Urinary bladder (tissue), 4 donors: ENCODE data around the gene AEBP1. TPM values are rescaled to one million over a fixed set of nuclear protein-coding genes. Genes with fewer than 3 reads are reported as not detected.

Source experiments
- DNase-seq: peaks from one replicate; pipeline ENCODE4 v3.0.0-alpha.2; 2015; ENCODE audit errors: extremely low spot score
- H3K27ac ChIP-seq: one replicate; pipeline ENCODE4 v1.5.1; 2013; ENCODE audit warnings: low read depth, mild to moderate bottlenecking, moderate library complexity
- H3K36me3 ChIP-seq: one replicate; pipeline ENCODE4 v1.6.1; 2013; ENCODE audit warnings: mild to moderate bottlenecking, moderate library complexity; ENCODE audit not compliant: insufficient read depth
- H3K4me1 ChIP-seq: one replicate; pipeline ENCODE4 v1.6.1; 2013; ENCODE audit warnings: mild to moderate bottlenecking, moderate library complexity; ENCODE audit not compliant: insufficient read depth
- H3K4me3 ChIP-seq: one replicate; pipeline ENCODE4 v1.5.1; 2013; ENCODE audit warnings: low read depth, low read length
- WGBS: extraction: QIAGEN DNeasy Blood & Tissue Kit; methylation state at CpG from one replicate; pipeline ENCODE4 v1.1.7; 2013; 5-methylcytosine and 5-hydroxymethylcytosine counted together
- polyA plus RNA-seq: library from polyadenylated mRNA; stranded (reverse); fragments of 200-250 nt; gene quantifications from one replicate; pipeline ENCODE4 v1.2.3, GENCODE V29; 2013
- total RNA-seq: library from RNA; depleted of rRNA; stranded (reverse); fragments of >200 nt; gene quantifications from one replicate; pipeline ENCODE4 v1.2.3, GENCODE V29; 2014
- donor health status: healthy with polysubstance abuse.
- donor health status: healthy.

Gene AEBP1
- total and polyA plus RNA-seq, 2 donors = 57.2 to 247 TPM

DNA sequence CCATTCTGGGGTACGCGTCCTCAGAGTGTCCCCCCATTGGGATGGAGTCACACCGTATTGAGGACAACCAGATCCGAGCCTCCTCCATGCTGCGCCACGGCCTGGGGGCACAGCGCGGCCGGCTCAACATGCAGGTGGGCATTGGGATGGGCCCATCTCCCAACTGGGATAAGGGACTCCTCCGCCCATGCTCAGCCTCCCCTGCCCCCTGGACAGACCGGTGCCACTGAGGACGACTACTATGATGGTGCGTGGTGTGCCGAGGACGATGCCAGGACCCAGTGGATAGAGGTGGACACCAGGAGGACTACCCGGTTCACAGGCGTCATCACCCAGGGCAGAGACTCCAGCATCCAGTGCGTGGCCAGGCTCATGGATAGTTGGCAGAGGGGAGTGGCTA is 5.8 kb downstream of the AEBP1 start:
- Histone ChIP-seq H3K4me3 (no peak overlapping the region), H3K27ac (no peak overlapping the region), H3K4me1 (no peaks in the 10 kb centered on the region), H3K36me3 (no peaks in the 10 kb centered on the region)
- no peak for DNase-seq
- 94% methylated on average over 18 of the region's 18 CpGs for WGBS

DNA sequence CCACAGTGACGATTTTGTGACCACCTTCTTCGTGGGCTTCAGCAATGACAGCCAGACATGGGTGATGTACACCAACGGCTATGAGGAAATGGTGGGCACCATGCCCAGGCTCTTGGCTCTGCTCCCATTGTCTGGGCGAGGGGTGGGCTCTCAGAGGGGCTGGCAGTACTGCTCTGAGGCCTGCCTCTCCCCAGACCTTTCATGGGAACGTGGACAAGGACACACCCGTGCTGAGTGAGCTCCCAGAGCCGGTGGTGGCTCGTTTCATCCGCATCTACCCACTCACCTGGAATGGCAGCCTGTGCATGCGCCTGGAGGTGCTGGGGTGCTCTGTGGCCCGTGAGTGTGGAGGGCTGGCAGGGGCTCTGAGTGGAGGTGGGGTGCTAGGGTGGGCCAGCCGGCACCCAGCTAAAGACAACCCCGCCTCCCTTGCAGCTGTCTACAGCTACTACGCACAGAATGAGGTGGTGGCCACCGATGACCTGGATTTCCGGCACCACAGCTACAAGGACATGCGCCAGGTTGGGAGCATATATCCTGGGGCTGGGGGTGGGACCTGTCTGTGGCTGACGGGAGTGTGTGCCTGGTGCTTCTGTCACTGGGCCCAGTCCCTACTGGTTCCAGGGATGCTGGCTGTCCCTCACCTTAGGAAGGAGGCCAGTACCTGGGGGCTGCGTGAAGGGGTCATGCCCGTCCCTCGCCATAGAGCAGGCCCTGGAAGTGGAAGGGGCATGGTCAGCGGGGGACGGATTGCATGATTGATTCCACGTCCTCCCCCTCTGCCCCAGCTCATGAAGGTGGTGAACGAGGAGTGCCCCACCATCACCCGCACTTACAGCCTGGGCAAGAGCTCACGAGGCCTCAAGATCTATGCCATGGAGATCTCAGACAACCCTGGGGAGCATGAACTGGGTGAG is 6.8 kb downstream of the AEBP1 start:
- H3K4me1 ChIP-seq = no peaks in the 10 kb centered on the region
- H3K36me3 ChIP-seq = no peaks in the 10 kb centered on the region

DNA sequence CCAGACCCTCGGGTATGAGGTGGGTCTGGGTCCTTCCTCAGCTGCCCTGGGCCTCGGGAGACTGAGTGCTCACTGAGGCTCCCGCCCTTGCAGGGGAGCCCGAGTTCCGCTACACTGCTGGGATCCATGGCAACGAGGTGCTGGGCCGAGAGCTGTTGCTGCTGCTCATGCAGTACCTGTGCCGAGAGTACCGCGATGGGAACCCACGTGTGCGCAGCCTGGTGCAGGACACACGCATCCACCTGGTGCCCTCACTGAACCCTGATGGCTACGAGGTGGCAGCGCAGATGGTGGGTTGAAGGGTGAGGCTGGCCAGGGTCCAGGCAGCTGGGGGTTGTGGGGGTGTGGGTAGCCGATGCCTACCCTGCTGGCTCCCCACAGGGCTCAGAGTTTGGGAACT is 7.6 kb downstream of the AEBP1 start:
- H3K36me3 ChIP-seq = no peaks in the 10 kb centered on the region
- no peak overlapping the region for H3K27ac ChIP-seq
- no peaks in the 10 kb centered on the region for H3K4me1 ChIP-seq
- no peak for DNase-seq
- 84% methylated on average over 16 of the region's 16 CpGs for WGBS
- H3K4me3 ChIP-seq = no peak overlapping the region

More for the DNA sequence above, 6.8 kb downstream of the AEBP1 start:
- WGBS = 74% methylated on average over 27 of the region's 27 CpGs
- H3K27ac ChIP-seq = no peak overlapping the region
- no peak for DNase-seq
- H3K4me3 ChIP-seq = no peak overlapping the region

DNA sequence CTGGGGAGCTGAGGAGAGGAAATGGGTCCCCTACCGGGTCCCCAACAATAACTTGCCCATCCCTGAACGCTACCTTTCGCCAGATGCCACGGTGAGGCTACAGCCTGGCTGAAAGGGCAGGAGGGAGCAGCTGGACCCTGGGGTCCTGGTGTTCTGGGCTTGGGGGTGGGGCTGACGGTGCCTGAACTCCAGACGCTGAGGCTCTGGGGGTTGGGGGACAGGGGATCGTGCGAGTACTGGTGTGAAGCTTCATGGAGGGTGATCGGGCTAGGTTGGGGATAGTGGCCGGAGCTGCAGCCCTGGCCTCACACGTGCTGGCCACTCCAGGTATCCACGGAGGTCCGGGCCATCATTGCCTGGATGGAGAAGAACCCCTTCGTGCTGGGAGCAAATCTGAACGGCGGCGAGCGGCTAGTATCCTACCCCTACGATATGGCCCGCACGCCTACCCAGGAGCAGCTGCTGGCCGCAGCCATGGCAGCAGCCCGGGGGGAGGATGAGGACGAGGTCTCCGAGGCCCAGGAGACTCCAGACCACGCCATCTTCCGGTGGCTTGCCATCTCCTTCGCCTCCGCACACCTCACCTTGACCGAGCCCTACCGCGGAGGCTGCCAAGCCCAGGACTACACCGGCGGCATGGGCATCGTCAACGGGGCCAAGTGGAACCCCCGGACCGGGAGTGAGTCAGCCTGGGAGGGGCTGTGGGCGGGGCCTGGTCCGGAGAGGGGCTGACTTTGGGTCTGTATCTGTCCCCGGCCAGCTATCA is 8.3 kb downstream of the AEBP1 start:
- Histone ChIP-seq H3K4me3 (no peak overlapping the region), H3K4me1 (no peaks in the 10 kb centered on the region), H3K27ac (no peak overlapping the region), H3K36me3 (no peaks in the 10 kb centered on the region)
- no peak for DNase-seq
- WGBS = 73% methylated on average over 41 of the region's 41 CpGs

DNA sequence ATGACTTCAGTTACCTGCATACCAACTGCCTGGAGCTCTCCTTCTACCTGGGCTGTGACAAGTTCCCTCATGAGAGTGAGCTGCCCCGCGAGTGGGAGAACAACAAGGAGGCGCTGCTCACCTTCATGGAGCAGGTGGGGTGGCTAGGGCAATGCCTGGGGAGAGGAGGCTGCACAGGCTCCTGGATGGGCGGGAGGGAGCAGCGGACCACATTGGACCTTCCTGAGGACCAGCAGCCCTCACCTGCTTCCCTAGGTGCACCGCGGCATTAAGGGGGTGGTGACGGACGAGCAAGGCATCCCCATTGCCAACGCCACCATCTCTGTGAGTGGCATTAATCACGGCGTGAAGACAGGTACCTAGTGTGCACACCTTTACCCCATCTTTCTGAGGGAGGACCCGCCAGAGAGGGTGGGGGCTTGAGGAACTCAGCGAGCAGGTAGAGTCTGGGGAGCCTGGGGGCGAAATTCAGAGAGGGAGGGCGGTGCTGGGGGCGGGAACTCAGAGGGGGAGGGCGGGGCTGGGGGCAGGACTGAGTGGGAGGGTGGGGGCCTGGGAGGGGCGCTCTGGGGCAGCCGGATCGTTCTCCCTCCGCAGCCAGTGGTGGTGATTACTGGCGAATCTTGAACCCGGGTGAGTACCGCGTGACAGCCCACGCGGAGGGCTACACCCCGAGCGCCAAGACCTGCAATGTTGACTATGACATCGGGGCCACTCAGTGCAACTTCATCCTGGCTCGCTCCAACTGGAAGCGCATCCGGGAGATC is 9.0 kb downstream of the AEBP1 start:
- 84% methylated on average over 34 of the region's 34 CpGs for WGBS
- H3K36me3 ChIP-seq = peaks cover 2% of the 10 kb centered on the region
- H3K4me1 ChIP-seq = no peaks in the 10 kb centered on the region
- no peak for DNase-seq
- no peak overlapping the region for H3K4me3 ChIP-seq
- H3K27ac ChIP-seq = no peak overlapping the region

DNA sequence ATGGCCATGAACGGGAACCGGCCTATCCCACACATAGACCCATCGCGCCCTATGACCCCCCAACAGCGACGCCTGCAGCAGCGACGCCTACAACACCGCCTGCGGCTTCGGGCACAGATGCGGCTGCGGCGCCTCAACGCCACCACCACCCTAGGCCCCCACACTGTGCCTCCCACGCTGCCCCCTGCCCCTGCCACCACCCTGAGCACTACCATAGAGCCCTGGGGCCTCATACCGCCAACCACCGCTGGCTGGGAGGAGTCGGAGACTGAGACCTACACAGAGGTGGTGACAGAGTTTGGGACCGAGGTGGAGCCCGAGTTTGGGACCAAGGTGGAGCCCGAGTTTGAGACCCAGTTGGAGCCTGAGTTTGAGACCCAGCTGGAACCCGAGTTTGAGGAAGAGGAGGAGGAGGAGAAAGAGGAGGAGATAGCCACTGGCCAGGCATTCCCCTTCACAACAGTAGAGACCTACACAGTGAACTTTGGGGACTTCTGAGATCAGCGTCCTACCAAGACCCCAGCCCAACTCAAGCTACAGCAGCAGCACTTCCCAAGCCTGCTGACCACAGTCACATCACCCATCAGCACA is 9.7 kb downstream of the AEBP1 start:
- Histone ChIP-seq H3K4me3 (no peak overlapping the region), H3K27ac (no peak overlapping the region), H3K36me3 (peaks cover 2% of the 10 kb centered on the region), H3K4me1 (no peaks in the 10 kb centered on the region)
- 89% methylated on average over 24 of the region's 24 CpGs for WGBS
- DNase-seq = no peak

DNA sequence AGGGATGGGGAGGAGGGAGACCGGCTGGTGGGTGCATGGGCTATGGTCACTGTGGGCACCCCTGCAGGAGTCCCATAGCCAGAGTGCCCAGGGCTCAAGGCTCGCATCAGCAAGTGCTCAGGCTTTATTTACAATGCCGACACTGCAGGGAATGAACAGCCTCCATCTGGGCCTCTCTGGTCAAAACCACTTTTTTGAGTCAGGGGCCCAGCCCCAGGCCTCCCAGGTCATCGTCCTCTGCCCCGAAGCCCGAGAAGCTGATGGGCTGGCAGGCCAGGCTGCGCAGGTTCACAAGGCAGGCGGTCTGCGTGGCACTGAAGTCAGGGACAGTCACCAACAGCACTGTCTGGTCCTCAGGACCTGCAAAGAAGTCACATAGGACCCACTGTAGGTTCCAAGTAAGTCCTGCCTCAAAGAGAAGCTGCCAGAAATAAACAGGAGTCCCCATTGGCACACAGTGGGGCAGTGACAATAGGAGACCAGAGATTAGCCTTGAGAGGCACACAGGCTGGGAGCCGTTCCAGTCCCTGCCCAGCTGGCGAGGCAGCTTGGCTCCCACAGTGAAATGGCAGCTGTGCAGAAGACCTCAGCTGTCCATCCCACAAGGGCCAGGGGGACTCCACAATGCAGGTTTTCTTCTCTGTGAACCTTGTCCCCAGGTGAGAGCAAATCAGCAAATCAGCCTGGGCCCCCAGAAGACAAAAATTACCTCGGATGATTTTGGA is 10.6 kb downstream of the AEBP1 start:
- Histone ChIP-seq H3K4me3 (no peak overlapping the region), H3K27ac (no peak overlapping the region), H3K4me1 (no peaks in the 10 kb centered on the region), H3K36me3 (peaks cover 2% of the 10 kb centered on the region)
- no peak for DNase-seq
- WGBS = 81% methylated on average over 12 of the region's 12 CpGs

DNA sequence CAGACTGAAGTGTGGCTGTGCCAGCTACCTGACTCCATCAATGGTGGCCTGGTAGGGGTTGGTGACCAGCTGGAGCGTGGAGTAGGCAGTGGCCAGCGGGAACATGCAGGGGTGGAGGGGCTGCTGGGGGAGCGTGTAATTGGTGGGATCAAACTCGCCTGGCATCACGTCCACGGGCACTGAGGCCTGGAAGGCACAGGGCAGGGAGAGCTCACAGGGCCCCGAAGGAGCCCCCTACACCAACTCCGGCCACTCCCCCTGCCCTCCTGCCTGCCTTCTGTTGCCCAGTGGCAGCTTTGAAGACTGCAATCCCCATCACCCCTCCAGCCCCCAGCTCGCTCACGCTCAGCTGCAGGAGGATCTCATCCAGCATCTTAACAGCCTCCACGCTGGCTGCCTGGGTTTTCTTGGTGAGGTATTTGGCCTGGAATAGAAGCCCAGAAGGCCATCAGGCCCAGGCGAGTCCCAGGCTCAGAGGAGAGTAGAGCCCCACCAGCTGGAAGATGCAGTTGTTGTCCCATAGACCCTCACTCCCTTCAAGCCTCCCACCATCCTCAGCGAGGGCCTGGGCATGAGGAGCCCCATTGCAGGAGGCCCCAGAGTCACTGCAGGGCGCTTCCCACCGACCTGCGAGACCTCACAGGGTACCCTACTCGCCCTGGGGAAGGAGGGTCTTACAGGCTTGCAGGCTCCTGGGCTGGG is 12.1 kb downstream of the AEBP1 start:
- DNase-seq = no peak
- WGBS = 83% methylated on average over 17 of the region's 17 CpGs
- H3K36me3 ChIP-seq = peaks cover 2% of the 10 kb centered on the region
- H3K4me3 ChIP-seq = no peak overlapping the region
- H3K4me1 ChIP-seq = no peaks in the 10 kb centered on the region
- H3K27ac ChIP-seq = no peak overlapping the region

DNA sequence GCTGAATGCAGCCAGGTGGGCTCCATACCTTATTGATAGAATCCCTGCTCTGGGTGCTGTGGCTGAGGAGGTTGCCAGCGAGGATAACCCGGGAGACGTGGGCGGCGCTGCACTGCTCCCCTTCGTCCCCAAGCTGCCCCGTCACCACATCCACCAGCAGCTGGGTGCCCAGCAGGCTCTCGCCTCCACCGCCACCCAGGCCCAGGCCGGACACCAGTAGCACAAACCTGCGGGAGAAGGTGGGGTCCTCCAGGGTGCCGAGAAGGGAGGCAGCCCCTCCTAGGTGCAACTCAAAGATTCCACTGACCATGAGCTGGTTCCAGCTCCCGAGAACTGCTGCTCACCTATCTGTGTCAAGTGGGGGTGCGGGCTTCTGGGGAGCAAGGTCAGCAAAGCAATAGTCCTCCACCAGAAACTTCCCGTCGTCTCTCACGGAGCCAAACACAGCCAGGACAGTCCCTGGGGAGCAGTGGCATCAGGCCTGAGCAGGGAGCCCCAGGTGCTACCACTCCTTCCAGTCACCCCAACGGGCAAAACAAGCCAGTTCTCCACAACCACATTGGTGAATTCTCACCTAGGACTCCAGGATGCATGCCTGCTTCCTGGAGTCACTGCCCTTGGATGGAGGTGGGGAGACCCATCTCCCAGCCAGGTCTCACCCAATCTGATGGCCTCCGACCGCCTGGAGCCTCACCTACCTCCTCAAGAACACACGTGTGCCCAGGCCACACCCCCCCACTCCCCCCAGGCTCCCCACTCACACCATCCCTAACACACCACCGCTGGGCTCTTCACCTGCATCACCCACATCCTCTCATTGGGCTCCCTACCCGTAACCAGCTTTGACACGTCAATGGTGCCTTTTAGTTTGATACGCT is 12.9 kb downstream of the AEBP1 start:
- Histone ChIP-seq H3K4me1 (no peaks in the 10 kb centered on the region), H3K4me3 (no peak overlapping the region), H3K36me3 (peaks cover 2% of the 10 kb centered on the region), H3K27ac (no peak overlapping the region)
- DNase-seq = no peak
- WGBS = 86% methylated on average over 25 of the region's 25 CpGs

DNA sequence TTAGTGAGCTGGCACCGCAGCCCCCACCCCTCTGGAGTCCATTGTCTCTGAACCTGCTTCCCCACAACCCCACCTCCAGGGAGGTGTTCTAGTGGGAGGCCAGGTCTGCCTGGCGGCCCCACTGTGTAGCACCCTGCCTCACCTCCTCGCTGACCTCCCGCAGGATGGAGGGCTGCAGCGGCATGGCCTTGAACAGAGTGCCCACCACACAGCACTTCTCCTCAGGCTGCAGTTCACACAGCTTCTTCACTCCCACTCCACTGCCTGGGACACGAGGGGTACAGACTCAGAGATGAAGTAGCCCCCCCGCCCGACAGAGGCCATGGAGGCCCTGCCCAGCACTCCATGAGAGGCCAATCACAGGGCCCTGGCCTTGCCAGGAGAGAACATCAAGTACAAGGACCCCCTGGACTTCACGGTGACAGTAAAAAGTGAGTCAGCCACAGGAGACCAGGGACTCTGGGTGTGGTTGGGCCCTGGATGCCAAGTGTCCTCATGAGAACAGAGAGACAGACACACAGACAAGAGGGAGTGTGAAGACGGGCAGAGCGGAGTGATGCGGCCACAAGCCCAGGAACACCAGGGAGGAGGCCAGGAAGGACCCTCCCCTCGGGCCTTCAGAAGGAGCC is 13.8 kb downstream of the AEBP1 start:
- H3K4me1 ChIP-seq = no peaks in the 10 kb centered on the region
- 89% methylated on average over 13 of the region's 13 CpGs for WGBS
- H3K36me3 ChIP-seq = peaks cover 2% of the 10 kb centered on the region
- DNase-seq = no peak
- no peak overlapping the region for H3K4me3 ChIP-seq
- no peak overlapping the region for H3K27ac ChIP-seq

DNA sequence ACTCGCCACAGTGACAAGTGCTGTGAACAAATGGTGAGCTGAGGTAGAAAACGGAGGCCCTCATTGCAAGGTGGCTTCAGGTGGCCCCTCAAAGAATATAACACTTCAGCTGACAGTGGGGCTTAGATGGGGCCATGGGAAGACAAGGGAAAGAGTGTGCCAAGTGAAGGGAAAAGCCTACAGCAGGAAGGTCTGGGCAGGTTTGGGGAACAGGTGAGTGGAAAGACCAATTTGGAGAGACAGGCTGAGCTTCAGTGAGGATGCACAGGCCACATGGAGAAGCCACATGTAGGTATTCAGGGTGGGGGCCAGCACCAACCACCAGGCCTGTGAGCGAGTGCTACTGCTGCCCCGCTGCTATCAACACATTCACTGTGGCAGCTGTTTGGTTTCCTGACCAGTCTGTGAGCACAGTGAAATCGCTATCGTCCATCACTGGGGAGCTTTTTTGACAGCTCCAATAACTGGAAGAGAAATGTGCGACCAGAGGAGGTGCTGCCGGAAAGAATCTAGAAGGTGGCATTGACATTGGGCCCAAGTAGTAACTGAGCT is 15.8 kb downstream of the AEBP1 start:
- WGBS = 91% methylated on average over 8 of the region's 8 CpGs
- Histone ChIP-seq H3K27ac (no peak overlapping the region), H3K36me3 (peaks cover 2% of the 10 kb centered on the region), H3K4me1 (no peaks in the 10 kb centered on the region), H3K4me3 (no peak overlapping the region)
- DNase-seq = no peak
